NCI-H526 (cell line): ENCODE data around the gene CD300E.
"Not testable (repeated sequence)": the region's sequence is repeated elsewhere in the genome, so short reads cannot be mapped to it uniquely, and the experiment has no call there.

Experiments used
- DNase-seq, 2 experiments: peaks; one replicate each; lab custom pipeline; 2025; lab: John Stamatoyannopoulos, UW

The CD300E gene, protein sequence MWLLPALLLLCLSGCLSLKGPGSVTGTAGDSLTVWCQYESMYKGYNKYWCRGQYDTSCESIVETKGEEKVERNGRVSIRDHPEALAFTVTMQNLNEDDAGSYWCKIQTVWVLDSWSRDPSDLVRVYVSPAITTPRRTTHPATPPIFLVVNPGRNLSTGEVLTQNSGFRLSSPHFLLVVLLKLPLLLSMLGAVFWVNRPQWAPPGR

DNA sequence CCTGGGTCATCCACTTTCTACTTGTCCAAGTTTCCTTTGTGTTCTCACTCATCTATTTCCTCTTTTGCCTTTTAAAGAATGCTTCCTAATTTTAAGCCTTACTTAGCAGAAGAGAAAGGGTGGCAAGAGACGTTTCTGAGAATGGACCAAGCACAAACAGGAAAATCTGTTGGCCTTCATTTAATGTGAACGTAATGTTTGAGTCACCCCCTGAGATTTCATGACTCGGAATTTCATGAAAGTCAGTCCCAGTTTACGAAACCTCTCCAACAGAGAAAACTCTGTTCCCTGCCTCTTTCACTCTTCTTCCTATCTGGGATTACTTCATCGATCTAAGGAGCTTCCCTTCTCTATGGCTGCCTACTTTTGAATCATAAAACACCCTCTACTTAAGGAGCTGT, at the start of gene CD300E:
TSS of gene CD300E (minus strand) at position 46 of the 401 bp plus-strand sequence. CDS start 117 bp downstream, outside the sequence.
- no peak for DNase-seq

DNA sequence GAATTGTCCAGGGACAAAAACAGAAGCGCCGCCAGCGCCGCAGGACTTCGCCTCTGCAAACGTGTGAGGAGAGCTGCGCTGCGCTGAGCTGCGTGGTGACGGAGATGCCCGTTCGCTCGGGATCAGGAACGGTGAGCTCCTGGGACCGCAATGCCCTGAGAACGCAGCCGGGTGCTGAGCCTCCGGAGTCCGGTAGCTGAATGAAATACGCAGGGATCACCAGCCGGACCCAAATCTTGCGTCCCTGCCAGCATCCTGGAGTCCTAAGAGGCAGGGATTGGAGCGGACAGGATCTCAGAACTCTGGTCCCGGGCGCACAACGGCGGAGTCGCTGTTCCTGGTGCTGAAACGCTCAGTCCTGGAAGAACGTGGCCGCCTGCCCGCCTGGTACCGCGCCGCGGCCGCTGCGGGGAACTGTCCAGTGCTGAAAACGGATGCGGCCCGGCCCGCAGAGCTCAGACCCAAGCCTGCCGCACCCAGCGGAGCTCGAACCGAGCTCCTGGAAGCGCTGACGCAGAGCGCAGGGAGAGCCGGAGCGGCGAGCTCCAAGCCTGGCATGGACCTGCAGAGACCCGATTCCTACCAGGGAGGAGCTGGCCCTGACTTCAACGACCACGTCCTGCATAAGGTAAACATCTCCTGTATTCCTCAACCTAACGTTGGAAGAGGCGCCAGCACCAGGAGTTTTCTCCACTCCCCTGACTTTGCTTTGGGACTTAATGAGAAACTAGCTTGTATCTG, 47.7 kb upstream of the CD300E start:
- no peak for DNase-seq

DNA sequence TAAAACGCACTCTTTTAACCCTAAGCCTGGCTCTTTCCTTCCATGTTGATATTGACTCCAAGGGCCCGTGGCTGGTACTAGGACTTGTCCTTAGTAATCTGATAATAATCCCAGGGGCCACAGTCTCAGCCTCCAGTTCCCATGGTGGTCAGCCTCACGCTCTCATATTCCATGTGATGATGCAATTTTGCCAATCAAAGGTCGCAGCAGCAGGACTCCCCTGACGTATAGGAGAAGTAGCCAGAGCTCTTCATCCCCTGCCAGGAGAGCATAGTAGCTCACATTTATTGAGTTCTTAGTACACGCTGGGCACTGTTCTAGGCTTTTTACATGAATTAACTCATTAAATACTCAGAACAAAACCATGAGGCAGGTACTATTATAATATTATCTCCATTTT, 46.8 kb upstream of the CD300E start:
- no peak for DNase-seq

DNA sequence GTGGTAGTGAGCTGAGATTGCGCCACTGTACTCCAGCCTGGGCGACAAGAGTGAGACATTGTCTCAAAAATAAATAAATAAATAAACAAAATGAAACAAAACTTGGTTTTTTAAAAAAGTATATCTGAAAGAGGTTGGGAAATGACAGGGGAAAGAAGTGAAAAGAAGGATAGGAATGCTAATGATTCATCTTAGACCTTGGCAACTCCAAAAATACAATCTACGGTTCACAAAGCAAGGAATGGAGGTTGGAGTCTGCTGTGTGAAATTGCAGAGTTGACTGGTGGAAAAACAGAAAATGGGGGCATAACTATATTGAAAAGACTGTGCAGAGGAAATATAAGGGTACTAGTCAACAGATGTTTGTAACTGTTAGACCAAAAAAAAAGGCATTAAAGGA, 40.0 kb upstream of the CD300E start:
- no peak for DNase-seq

DNA sequence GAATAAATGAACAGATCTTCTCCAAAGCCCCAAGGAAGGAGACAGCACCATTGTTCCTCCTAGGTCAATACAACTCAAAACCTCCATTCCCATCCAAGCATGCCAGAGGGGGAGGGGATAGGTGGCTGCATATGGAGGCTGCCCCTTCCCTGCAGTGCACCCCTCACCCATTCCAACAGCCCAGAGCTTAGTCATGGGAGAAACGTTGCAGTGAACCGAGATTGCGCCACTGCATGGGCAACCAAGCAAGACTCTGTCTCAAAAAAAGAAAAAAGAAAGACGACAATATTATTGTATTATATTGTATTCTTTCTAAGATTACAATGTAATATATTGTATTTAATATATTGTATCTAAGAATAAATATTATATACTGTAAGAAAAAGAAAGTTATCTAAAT, 36.4 kb upstream of the CD300E start:
- DNase-seq = no peak

DNA sequence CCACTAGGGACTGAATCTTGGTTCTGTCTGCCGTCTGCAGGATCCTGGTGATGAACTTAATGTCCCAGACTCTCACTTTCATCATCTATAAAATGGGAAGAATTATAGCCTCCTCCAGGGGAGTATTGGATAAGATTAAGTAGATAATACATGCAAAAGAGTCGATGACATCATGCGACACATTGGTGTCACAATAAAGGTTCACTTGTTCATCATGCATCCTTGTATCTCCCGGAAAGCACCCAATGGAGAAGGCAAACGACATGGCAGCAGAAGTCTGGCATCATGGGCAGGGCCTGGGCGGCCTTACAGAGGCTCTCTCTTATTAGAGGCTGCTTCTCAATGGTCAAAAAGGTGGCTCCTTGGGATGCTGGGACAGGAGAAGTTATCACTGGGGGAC, 35.1 kb upstream of the CD300E start:
- DNase-seq = no peak

DNA sequence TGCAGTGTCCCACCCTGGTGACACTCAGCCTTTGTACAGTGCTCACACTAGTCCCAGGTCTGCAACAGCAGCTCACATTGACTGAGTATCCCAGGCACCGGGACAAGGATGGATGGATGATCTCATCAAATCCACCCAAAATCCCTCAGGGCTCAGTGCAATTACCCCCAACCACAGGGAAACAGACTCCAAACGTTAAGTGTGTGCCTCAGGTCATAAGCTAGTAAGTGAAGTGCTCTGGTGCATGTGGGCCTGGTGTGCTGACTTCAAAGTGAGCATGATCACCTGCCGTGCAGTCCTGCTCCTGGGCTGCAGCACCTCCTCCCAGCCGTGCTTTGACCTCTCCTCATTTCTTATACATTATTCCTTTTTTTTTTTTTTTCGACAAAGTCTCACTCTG, 31.2 kb upstream of the CD300E start:
- DNase-seq = no peak

DNA sequence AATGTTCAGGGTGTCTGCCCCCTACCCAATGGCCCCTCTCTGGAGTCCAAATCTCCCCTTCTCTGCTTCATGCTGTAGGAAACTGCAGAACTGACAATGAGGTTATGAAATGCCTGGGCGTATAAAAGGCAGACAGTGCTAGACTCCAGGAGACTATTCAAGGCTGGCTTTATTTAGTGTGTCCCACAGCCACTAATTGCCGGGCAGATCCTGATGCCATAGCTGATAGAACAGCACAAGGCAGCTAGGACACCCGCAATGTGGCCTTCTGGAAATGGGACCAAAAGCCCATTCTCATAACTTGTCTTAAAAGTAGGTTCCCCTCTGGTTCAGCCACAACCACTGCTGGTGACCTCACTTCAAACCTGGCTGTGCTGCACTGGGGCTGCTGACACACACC, 28.5 kb upstream of the CD300E start:
- DNase-seq = no peak

DNA sequence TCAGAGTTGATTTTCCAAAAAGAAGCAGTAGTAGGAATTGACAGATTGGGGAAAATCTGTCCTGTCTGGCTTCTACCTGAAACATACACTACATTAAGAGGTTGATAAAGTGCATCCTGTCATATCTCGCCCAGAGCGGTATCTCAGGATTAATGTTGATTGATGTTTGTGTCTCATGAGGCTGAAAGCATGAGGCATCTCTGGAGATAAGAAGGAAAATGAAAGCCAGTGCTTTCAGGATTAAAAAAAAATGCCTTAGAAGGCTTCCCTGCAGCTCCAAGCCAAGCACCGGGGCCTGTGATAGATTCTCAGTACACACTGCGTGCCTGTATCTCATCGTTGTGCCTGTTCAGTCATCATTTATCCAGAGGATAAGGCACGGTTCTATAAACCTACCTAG, 26.4 kb upstream of the CD300E start:
- DNase-seq = no peak

DNA sequence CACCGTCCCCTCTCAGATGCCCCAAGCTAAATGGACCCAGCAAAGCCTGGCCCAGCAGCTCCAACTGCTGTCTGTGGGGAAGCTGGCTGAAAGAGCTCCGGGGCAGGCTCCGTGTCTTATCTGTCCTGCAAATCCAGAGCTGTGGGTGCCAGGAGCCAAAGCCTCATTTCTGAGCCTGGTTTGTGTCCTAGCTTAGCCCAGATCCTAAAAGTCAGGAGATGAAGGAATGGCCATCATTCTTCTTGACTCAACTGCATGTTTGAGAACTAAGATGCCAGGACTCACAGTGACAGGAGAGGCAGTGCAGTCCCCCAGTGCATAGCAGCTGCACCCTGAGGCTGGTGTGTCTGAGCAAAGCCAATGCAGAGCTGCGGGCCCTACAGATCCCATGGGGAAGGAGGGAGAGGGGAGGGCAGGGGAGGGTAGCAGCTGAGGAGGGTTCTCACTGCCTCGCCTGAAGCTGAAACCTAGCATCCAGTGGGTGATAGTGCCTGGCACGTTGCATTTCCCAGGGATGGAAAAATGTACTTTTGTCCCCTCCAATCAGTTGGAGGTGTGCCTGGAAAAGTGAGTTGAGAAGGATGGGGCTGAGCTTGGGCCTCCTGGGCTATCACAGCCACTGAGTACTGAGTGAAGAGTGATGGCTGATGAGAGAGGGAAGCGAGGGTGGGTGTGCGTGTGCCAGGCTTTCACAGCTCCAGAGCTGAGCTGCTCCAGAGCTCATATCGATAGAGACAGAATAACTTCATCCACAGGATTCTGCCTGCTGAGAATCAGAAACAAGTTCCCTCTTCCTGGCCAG, 24.5 kb upstream of the CD300E start:
- no peak for DNase-seq

DNA sequence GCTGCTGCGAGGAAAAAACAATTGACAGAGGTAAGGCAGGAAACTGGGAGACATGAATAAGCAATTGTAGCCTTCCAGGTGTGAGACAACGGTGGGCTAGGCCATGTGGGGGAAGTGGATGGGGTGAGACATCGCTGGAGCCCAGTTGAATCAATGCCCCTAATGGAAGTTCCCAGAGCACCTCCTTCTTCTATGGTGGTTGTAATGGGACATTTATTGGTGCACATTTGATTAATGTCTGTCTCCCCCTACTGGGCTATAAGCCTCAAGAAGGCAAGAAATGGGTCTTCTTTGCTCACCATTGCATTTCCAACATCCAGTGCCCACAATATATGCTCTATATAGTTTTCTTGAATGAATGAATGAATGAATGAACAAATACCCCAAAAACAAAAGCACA, 22.7 kb upstream of the CD300E start:
- DNase-seq = peak in 1 of 2 experiments; percentile 53

DNA sequence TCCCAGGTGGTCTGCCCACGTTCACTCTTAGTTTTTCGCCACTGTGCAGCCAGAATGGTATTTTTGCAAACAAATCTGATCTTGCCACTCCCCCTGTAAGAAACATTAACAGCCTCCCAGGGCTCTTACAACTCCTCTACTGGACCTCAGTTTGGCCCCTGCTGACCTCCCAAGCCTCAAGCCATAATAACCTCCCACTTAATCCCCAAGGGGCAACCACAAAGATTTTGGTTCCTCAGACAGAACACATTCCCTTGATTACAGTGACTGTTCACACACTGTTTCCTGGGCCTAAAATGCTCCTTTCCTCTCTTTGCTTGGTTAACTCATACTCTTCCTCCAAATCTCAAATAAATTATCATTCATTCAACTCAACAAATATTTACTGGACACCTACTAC, 21.5 kb upstream of the CD300E start:
- no peak for DNase-seq

DNA sequence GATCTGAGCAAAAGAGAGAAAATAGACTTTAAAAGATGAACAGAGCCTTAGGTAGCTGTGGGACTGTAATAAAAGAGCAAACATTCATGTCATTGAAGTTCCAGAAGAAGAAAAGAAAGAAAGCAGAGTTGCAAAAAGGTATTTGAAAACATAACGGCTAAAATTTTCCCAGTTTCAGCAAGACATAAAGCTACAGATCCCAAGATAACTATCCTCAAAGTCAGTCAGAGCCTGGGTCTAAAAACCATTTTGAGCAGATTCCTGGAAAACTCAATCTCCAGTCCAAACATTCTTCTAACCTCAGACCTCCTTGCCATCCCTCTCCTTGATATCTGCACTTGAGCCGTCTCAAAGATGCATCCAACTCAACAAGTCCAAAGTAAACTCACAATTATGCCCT, 20.9 kb upstream of the CD300E start:
- no peak for DNase-seq

DNA sequence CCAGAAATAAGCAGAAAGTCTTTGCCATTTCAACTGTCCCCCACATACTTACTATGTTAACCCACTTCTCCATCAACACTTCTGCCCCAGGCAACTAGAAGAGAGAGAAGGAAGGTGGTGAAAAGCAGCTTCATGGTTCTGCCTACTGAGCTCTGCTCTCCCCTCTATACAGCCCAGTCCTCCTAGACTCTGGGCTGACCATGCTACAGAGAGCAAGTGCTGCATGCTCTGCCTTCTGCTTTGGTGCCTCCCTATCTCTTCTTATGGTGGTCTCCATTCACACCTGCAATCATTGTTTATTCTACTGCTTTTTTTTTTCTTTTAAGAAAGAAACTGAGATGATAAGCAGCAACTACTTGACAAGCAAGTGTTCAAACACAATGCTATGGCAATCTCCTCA, 20.3 kb upstream of the CD300E start:
- DNase-seq = no peak

DNA sequence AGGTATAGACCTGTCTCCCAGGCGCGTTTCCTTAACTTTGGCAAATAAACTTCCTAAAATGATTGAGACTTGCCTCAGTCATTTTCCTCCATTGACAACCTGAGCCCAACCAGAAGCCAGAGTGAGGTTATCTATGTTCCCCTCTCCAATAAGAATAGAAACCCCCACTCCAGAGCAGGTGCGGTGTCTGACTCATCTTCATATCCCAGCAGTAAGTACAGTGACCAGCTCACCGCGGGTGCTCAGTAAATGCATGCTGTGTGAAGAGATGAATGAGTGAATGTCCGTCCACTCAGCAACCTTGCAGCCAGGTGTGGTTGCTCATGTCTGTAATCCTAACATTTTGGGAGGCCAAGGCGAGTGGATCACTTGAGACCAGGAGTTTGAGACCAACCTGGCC, 19.5 kb upstream of the CD300E start:
- no peak for DNase-seq

DNA sequence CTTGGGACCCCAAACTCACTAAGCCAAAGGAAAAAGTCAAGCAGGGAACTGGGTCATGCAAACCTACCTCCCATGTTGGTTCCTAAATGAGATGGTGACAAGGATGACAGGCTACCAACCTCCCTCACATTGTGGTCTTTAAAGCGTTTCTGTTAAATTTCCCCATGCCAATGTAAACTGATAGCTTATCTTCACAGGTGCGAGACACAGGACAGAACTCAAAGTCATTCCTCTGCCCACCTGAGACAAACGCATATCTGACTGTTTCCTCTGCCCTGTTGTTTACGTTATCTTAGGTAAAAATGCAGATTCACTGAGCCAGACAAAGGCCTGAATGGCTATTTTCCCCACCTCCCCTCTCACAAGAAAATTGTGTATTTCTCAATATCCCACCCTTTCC, 19.0 kb upstream of the CD300E start:
- no peak for DNase-seq

DNA sequence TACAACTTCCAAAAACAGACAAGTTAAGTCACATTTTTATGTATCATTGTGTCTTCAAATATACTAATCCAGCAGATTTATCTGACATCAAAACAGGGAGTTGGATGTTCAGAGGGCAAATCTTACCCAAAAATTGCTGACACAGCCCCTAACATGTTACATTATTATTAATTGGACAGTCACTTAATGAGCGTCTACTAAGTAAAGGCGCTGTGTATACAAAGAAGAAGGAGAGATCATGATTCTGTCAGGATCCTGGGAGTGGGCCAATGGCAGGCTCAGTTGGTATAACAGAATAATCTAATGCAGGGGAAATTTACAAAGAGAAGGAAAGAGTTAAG, 18.4 kb upstream of the CD300E start:
- no peak for DNase-seq

DNA sequence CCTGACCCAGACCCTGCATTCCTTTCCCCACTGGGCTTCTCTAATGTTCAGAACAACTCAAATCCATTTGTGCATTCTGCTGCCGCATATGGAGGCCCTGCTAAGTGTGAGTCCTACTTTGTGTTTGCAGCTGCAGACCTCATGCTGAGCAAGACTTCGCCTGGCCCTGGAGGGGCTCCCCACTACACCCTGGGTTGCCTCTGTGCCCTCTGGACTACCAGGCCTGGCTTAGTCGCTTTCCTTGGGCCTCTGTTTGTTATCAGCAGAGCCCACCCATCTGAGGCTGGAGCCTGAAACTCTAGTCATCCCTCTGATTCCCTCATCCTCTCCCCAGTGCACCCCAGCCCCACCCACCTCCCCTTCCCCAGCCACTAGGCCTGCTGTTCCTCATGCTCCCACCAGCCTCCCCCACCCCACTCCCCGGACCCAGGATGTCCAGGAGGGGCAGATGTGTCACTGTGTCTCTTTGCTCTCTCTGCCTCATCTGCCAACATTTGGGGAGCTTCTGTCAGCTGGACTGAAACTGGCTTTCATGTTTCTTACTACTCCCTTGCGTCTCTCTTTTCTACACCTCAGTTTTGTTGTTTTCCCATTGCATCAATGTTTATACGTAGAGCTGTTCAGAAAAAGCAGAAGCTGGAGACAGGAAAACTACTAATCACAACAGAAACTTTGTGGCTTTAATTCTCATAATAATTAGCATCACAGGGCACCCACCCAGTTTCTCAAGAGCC, 17.9 kb upstream of the CD300E start:
- DNase-seq = no peak

DNA sequence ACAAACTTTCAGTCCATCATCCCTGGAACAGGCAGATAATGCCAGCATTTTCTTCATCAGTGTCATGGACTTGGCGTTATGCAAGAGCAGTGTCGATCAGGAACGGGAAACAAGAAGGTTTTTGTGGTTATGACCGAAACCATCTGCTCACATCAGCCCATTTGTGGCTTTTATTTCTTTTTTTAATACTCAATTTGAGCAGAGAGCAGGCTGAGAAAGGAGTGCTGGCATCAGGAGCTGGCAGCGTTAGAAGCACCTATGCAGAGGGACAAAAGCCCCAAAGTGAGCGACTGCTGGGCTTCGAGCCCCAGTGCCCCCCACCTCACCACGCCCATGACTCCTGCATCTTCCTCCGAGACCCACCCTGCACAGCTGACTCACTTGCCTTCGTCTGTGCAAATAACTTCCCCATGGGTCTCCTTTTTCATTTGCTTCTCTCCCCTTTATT, 16.2 kb upstream of the CD300E start:
- DNase-seq = no peak

DNA sequence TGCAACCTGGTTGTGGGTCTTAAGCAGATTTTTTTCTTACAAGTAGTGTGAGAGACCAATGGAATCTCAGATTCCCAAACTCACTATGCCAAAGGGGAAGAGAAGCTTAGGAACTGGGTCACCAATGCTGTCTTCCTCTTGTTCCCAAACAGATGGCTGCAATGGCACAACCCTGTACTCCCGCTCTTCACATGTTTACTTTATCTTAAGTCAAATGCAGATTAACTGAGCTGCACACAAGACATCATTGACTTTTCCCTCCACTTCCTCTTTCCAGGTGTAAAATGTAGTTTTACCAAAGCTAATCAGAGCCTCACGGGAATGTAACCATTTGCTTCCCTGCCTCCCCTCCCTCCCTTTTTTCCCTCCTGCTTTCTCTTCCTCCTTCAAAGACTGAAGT, 14.4 kb upstream of the CD300E start:
- no peak for DNase-seq

DNA sequence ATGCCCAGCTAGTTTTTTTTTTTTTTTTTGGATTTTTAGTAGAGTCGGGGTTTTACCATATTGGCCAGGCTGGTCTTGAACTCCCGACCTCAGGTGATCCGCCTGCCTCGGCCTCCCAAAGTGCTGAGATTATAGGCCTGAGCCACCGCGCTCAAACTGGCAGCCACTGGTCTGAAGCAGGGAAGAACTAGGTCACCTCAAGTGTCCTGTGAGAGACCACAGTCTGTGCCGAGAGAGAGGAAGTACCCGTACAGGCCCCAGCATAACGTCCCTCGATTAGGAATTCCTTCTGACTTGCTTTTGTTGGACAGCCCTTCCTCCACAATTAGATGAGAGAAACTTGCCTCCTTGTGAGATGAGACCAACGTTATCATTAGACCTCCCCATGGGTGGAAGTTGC, 13.7 kb upstream of the CD300E start:
- no peak for DNase-seq

DNA sequence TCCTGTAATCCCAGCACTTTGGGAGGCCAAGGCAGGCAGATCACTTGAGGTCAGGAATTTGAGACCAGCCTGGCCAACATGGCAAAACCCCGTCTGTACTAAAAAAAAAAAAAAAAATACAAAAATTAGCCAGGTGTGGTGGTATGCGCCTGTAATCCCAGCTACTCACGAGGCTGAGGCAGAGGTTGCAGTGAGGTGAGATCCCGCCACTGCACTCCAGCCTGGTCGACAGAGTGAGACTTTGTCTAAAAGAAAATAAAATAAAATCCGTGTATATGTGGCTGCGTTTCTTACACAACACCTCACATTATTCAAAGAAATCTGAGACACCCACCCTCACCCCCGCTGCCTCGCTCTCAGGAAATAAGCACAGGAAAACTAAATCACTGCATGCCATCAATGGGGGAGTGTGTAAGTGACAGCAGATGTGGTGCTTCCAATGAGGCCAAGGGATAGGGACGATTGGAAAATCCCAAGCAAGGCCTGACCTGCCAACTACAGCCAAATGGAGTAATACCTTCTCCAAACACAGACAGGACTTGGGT, 13.1 kb upstream of the CD300E start:
- not testable (repeated sequence) for DNase-seq
